DMS53 treated with DMSO at 0.1 percent for 48 hours (cell line): Measurements from ENCODE around the gene PHF19.
A peak's percentile ranks its signal among the peaks of the same experiment; 100 is the strongest.

Experiments
- DNase-seq: peaks from one replicate; lab custom pipeline; 2025; ENCODE audit not compliant: unreplicated experiment; lab: John Stamatoyannopoulos, UW

Gene PHF19

GRCh38 chr9:120892748-120893610 is 16.0 kb upstream of the PHF19 start:
- peak; percentile 29 for DNase-seq

- no peak for DNase-seq
Measured at GRCh38 chr9:120891884-120892747, 15.1 kb upstream of the PHF19 start.

GRCh38 chr9:120891245-120891883 is 14.4 kb upstream of the PHF19 start:
- no peak for DNase-seq

- DNase-seq, result no peak
Measured at GRCh38 chr9:120890320-120891244, 13.6 kb upstream of the PHF19 start.

GRCh38 chr9:120889606-120890271 is 12.8 kb upstream of the PHF19 start:
- DNase-seq, result peak; percentile 68

- no peak for DNase-seq
Measured at GRCh38 chr9:120888626-120889025, 11.6 kb upstream of the PHF19 start.

- DNase-seq, result no peak
Measured at GRCh38 chr9:120886490-120886967, 9.5 kb upstream of the PHF19 start.

GRCh38 chr9:120885958-120886357 is 9.0 kb upstream of the PHF19 start:
- no peak for DNase-seq

- DNase-seq, result no peak
Measured at GRCh38 chr9:120885457-120885856, 8.5 kb upstream of the PHF19 start.

GRCh38 chr9:120883608-120883996 is 6.6 kb upstream of the PHF19 start:
- DNase-seq, result no peak

GRCh38 chr9:120882935-120883607 is 6.1 kb upstream of the PHF19 start:
- no peak for DNase-seq

- no peak for DNase-seq
Measured at GRCh38 chr9:120879446-120879845, 2.5 kb upstream of the PHF19 start.

GRCh38 chr9:120878188-120879130 is 1.5 kb upstream of the PHF19 start:
- no peak for DNase-seq

- DNase-seq, result peak; percentile 41
Measured at GRCh38 chr9:120877276-120878034, 467 bp upstream of the PHF19 start.

GRCh38 chr9:120875954-120876841 is 790 bp downstream of the PHF19 start:
- DNase-seq, result peak; percentile 91

- no peak for DNase-seq
Measured at GRCh38 chr9:120875643-120875953, 1.4 kb downstream of the PHF19 start.

GRCh38 chr9:120875195-120875565 is 1.8 kb downstream of the PHF19 start:
- no peak for DNase-seq
